Neural cell (in vitro differentiated cells): Measurements from ENCODE around the gene NOX4.

Source experiments
- EP300 ChIP-seq: fragments of 450-650 bp; conservative IDR thresholded peaks from 2 replicates; pipeline ENCODE4 v1.6.1; 2014; ENCODE audit warnings: antibody characterized with exemption, mild to moderate bottlenecking, moderate library complexity; ENCODE audit not compliant: poor library complexity, severe bottlenecking
- EZH2 ChIP-seq: fragments of 200-600, 300-800 bp; shearing (Covaris generic), sonication (generic); IDR thresholded peaks from 2 replicates; pipeline ENCODE4 v1.6.1; 2014; ENCODE audit warnings: antibody characterized with exemption, low read length, borderline replicate concordance, mild to moderate bottlenecking; ENCODE audit not compliant: insufficient read depth, poor library complexity, severe bottlenecking
- POLR2AphosphoS5 ChIP-seq: IDR thresholded peaks from 2 replicates; pipeline ENCODE4 v1.6.1; 2012
- RAD21 ChIP-seq: fragments of 450-650 bp; conservative IDR thresholded peaks from 2 replicates; pipeline ENCODE4 v1.6.1; 2014; ENCODE audit warnings: antibody characterized with exemption, mild to moderate bottlenecking, moderate library complexity
- TAF1 ChIP-seq: IDR thresholded peaks from 2 replicates; pipeline ENCODE4 v1.6.1; 2012; ENCODE audit warnings: low read depth
- TF ChIP-seq, protein P1 (sequence below): fragments of 450-650 bp; IDR thresholded peaks from 2 replicates; pipeline ENCODE4 v1.5.1; 2014; ENCODE audit warnings: antibody characterized with exemption, mild to moderate bottlenecking, moderate library complexity; ENCODE audit not compliant: poor library complexity, severe bottlenecking
- TF ChIP-seq, protein P2 (sequence below): IDR thresholded peaks from 2 replicates; pipeline ENCODE4 v1.6.1; 2012; ENCODE audit warnings: borderline replicate concordance

DNA sequence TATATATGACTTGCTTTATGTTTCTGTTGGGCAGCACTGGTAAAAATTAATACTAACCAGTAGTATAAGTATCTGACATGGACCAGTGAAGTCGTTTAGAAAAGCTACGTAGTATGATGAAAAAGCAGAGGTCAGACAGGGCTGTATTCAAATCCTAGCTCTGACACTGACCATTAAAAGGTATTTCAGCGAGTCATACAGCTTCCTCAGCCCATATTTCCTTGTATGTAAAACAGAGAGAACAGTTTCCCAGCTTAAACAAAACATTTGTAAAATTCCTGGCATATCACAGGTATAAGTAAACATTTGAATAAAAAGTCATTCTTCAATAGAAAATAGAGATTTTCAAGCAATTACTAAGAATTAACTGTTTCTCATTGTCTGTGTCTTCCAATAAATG, 4.2 kb downstream of the NOX4 start:
- TF ChIP-seq, protein P1, sequence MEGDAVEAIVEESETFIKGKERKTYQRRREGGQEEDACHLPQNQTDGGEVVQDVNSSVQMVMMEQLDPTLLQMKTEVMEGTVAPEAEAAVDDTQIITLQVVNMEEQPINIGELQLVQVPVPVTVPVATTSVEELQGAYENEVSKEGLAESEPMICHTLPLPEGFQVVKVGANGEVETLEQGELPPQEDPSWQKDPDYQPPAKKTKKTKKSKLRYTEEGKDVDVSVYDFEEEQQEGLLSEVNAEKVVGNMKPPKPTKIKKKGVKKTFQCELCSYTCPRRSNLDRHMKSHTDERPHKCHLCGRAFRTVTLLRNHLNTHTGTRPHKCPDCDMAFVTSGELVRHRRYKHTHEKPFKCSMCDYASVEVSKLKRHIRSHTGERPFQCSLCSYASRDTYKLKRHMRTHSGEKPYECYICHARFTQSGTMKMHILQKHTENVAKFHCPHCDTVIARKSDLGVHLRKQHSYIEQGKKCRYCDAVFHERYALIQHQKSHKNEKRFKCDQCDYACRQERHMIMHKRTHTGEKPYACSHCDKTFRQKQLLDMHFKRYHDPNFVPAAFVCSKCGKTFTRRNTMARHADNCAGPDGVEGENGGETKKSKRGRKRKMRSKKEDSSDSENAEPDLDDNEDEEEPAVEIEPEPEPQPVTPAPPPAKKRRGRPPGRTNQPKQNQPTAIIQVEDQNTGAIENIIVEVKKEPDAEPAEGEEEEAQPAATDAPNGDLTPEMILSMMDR: no peak
- TF ChIP-seq EZH2 (no peak), POLR2AphosphoS5 (no peak), EP300 (no peak), RAD21 (no peak), TAF1 (no peak)
- TF ChIP-seq, protein P2, sequence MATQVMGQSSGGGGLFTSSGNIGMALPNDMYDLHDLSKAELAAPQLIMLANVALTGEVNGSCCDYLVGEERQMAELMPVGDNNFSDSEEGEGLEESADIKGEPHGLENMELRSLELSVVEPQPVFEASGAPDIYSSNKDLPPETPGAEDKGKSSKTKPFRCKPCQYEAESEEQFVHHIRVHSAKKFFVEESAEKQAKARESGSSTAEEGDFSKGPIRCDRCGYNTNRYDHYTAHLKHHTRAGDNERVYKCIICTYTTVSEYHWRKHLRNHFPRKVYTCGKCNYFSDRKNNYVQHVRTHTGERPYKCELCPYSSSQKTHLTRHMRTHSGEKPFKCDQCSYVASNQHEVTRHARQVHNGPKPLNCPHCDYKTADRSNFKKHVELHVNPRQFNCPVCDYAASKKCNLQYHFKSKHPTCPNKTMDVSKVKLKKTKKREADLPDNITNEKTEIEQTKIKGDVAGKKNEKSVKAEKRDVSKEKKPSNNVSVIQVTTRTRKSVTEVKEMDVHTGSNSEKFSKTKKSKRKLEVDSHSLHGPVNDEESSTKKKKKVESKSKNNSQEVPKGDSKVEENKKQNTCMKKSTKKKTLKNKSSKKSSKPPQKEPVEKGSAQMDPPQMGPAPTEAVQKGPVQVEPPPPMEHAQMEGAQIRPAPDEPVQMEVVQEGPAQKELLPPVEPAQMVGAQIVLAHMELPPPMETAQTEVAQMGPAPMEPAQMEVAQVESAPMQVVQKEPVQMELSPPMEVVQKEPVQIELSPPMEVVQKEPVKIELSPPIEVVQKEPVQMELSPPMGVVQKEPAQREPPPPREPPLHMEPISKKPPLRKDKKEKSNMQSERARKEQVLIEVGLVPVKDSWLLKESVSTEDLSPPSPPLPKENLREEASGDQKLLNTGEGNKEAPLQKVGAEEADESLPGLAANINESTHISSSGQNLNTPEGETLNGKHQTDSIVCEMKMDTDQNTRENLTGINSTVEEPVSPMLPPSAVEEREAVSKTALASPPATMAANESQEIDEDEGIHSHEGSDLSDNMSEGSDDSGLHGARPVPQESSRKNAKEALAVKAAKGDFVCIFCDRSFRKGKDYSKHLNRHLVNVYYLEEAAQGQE: no peak
